ENCODE data around the gene DRP2. TPM values are rescaled to one million over a fixed set of nuclear protein-coding genes. Genes with fewer than 3 reads are reported as not detected.

The DRP2 gene
- total and polyA plus RNA-seq, 2 of the 4 experiments (the other 2 are of a cell fraction), result 7.0 to 7.9 TPM

DNA sequence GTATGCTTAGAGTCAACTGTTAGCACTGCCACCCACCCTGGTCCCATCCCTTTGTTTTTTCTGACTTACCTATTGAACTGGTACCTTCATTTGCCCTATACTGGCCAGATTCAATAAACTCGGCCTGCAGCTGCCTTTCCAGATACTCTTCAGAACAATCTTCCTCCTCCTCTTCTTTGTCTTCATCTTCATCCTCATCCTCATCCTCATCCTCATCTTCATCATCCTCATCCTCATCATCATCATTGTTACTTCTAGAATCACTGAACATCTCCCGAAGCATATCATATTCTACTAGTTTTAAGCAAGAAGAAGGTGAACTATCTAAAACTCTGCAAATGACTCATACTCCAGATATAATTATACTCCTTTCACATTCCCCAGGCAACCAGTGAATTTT, 56.7 kb downstream of the DRP2 start:
- no peak for ATAC-seq (ENCODE audit: low read depth)
- no peak overlapping the region for H4K91ac ChIP-seq (ENCODE audit: insufficient read depth, low read depth, low read length)
- 70% methylated on average over 1 of the region's 2 CpGs; no CpG with 5 or more reads in 1 of the 2 experiments for WGBS, 2 experiments (ENCODE audit: extremely low coverage in 2 of 2, insufficient read length in 1 of 2)
- no peaks in the 10 kb centered on the region for H3K36me3 ChIP-seq (ENCODE audit: control insufficient read depth, insufficient read depth, low read length)
- no peak overlapping the region for H3K9ac ChIP-seq (ENCODE audit: low read depth, low read length)
- no peak overlapping the region for H2BK15ac ChIP-seq (ENCODE audit: low read depth, low read length)
- H2AK9ac ChIP-seq (replicated peaks; ENCODE audit: low read depth, low read length, poor library complexity), result no peak overlapping the region
- H3K56ac ChIP-seq (ENCODE audit: extremely low read depth, insufficient read depth, low read length), result no peak overlapping the region
- no TSS peak for BruUV-seq (replicated peaks)
- no peak overlapping the region for H3K14ac ChIP-seq (replicated peaks; ENCODE audit: low read depth, low read length)
- no peaks in the 10 kb centered on the region for H3K9me1 ChIP-seq (ENCODE audit: insufficient read depth, low read length)
- H3K9me3 ChIP-seq (ENCODE audit: control insufficient read depth, insufficient read depth, low read length), result no peaks in the 10 kb centered on the region
- no peak overlapping the region for H3K23ac ChIP-seq (ENCODE audit: low read depth, low read length)
- no peak overlapping the region for H3K27ac ChIP-seq (ENCODE audit: insufficient read depth, low read length)
- H2BK5ac ChIP-seq (ENCODE audit: low read depth, low read length, poor library complexity, severe bottlenecking), result no peak overlapping the region
- TF ChIP-seq CHD1 (IDR thresholded peaks at IDR 0.05; ENCODE audit: low read depth, low read length) (no peak), BHLHE40 (IDR thresholded peaks at IDR 0.05; ENCODE audit: low read depth, low read length) (no peak), RAD21 (IDR thresholded peaks at IDR 0.05; ENCODE audit: low read length) (no peak), CEBPB (IDR thresholded peaks at IDR 0.05; ENCODE audit: low read depth, low read length) (no peak), POLR2A (IDR thresholded peaks at IDR 0.05; ENCODE audit: low read depth, low read length) (no peak), MXI1 (IDR thresholded peaks at IDR 0.05; ENCODE audit: borderline replicate concordance, low read depth, low read length) (no peak), SMC3 (IDR thresholded peaks at IDR 0.05; ENCODE audit: low read depth, low read length) (no peak), MAZ (IDR thresholded peaks at IDR 0.05; ENCODE audit: borderline replicate concordance, low read depth, low read length) (no peak), FOS (IDR thresholded peaks at IDR 0.05; ENCODE audit: low read depth, low read length) (no peak), RCOR1 (IDR thresholded peaks at IDR 0.05; ENCODE audit: insufficient replicate concordance, low read length) (no peak), RFX5 (IDR thresholded peaks at IDR 0.05; ENCODE audit: low read depth, low read length) (no peak), NFE2L2 (IDR thresholded peaks at IDR 0.05; ENCODE audit: low read depth, low read length) (no peak), MAFK (IDR thresholded peaks at IDR 0.05; ENCODE audit: low read depth, low read length) (no peak)
- TF ChIP-seq, protein P1, sequence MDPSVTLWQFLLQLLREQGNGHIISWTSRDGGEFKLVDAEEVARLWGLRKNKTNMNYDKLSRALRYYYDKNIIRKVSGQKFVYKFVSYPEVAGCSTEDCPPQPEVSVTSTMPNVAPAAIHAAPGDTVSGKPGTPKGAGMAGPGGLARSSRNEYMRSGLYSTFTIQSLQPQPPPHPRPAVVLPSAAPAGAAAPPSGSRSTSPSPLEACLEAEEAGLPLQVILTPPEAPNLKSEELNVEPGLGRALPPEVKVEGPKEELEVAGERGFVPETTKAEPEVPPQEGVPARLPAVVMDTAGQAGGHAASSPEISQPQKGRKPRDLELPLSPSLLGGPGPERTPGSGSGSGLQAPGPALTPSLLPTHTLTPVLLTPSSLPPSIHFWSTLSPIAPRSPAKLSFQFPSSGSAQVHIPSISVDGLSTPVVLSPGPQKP (IDR thresholded peaks at IDR 0.05; ENCODE audit: borderline replicate concordance, low read depth, low read length), result no peak
- TF ChIP-seq, protein P2, sequence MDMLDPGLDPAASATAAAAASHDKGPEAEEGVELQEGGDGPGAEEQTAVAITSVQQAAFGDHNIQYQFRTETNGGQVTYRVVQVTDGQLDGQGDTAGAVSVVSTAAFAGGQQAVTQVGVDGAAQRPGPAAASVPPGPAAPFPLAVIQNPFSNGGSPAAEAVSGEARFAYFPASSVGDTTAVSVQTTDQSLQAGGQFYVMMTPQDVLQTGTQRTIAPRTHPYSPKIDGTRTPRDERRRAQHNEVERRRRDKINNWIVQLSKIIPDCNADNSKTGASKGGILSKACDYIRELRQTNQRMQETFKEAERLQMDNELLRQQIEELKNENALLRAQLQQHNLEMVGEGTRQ (IDR thresholded peaks at IDR 0.05; ENCODE audit: low read depth, low read length), result no peak
- TF ChIP-seq, protein P3, sequence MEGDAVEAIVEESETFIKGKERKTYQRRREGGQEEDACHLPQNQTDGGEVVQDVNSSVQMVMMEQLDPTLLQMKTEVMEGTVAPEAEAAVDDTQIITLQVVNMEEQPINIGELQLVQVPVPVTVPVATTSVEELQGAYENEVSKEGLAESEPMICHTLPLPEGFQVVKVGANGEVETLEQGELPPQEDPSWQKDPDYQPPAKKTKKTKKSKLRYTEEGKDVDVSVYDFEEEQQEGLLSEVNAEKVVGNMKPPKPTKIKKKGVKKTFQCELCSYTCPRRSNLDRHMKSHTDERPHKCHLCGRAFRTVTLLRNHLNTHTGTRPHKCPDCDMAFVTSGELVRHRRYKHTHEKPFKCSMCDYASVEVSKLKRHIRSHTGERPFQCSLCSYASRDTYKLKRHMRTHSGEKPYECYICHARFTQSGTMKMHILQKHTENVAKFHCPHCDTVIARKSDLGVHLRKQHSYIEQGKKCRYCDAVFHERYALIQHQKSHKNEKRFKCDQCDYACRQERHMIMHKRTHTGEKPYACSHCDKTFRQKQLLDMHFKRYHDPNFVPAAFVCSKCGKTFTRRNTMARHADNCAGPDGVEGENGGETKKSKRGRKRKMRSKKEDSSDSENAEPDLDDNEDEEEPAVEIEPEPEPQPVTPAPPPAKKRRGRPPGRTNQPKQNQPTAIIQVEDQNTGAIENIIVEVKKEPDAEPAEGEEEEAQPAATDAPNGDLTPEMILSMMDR (conservative IDR thresholded peaks at IDR 0.05; ENCODE audit: low read depth, low read length), result no peak
- no peak overlapping the region for H2AK5ac ChIP-seq (ENCODE audit: low read depth, low read length)
- POLR2A ChIA-PET (ENCODE audit: unreplicated experiment), result no interaction called here
- intact Hi-C loops (cut with micrococcal nuclease), result no loop called here
- no peak overlapping the region for H2BK20ac ChIP-seq (ENCODE audit: low read depth, low read length)
- no peak overlapping the region for H2BK120ac ChIP-seq (ENCODE audit: low read depth, low read length)
- H3K27me3 ChIP-seq (ENCODE audit: control insufficient read depth, insufficient read depth, low read length), result peaks cover 2% of the 10 kb centered on the region; the same call in 1 of the 2 replicates
- no peak for DNase-seq
- dilution Hi-C loops (cut with HindIII; ENCODE audit: low sequenced_read_pairs, unreplicated experiment), result no loop called here
- no peak overlapping the region for H3K18ac ChIP-seq (ENCODE audit: low read depth, low read length)
- H3K79me1 ChIP-seq (ENCODE audit: low read depth in 1 of 2, low read length in 2 of 2), result no peaks in the 10 kb centered on the region
- H3K4ac ChIP-seq (ENCODE audit: low read depth, low read length), result no peak overlapping the region
- no peaks in the 10 kb centered on the region for H3K4me1 ChIP-seq (ENCODE audit: control insufficient read depth, insufficient read depth, low read length)
- no peak overlapping the region for H3K4me2 ChIP-seq (ENCODE audit: low read depth, low read length)
- H4K8ac ChIP-seq (ENCODE audit: low read depth in 2 of 2, low read length in 2 of 2), result no peak overlapping the region
- CTCF ChIA-PET, result no interaction called here
- H4K20me1 ChIP-seq (ENCODE audit: insufficient read depth, low read length), result no peaks in the 10 kb centered on the region
- H3K4me3 ChIP-seq (ENCODE audit: insufficient read depth, low read depth, low read length), result no peak overlapping the region
- no peak overlapping the region for H4K5ac ChIP-seq (ENCODE audit: low read depth, low read length)
- in situ Hi-C loops (cut with MboI; ENCODE audit: low sequenced_read_pairs), result no loop called here
- H2AFZ ChIP-seq (replicated peaks; ENCODE audit: low read length, poor library complexity), result no peak overlapping the region

Data from IMR-90 (cell line).